ENCODE results near the gene OR2L13.

GRCh38 chr1:248144513-248145198 lies 49.7 kb downstream of the OR2L13 start, which contains the start of gene OR2M5:
- TF ChIP-seq, protein P1, sequence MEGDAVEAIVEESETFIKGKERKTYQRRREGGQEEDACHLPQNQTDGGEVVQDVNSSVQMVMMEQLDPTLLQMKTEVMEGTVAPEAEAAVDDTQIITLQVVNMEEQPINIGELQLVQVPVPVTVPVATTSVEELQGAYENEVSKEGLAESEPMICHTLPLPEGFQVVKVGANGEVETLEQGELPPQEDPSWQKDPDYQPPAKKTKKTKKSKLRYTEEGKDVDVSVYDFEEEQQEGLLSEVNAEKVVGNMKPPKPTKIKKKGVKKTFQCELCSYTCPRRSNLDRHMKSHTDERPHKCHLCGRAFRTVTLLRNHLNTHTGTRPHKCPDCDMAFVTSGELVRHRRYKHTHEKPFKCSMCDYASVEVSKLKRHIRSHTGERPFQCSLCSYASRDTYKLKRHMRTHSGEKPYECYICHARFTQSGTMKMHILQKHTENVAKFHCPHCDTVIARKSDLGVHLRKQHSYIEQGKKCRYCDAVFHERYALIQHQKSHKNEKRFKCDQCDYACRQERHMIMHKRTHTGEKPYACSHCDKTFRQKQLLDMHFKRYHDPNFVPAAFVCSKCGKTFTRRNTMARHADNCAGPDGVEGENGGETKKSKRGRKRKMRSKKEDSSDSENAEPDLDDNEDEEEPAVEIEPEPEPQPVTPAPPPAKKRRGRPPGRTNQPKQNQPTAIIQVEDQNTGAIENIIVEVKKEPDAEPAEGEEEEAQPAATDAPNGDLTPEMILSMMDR (IDR thresholded peaks at IDR 0.05), result no peak
- TF ChIP-seq EP300 (IDR thresholded peaks at IDR 0.05) (no peak), POLR2AphosphoS5 (IDR thresholded peaks at IDR 0.05) (no peak), POLR2A (IDR thresholded peaks at IDR 0.05; ENCODE audit: low read depth) (no peak)

Measured in esophagus muscularis mucosa (tissue), 4 donors.